Islet precursor cell (in vitro differentiated cells): ENCODE data around the gene SLC35F3.

Experiments
- DNase-seq: peaks from one replicate; pipeline ENCODE4 v3.0.0-alpha.2; 2018

Gene SLC35F3

GRCh38 chr1:234265321-234265720 is 360.8 kb downstream of the SLC35F3 start:
- DNase-seq: no peak

GRCh38 chr1:234265861-234266260 is 361.4 kb downstream of the SLC35F3 start:
- DNase-seq: no peak

GRCh38 chr1:234270093-234270492 is 365.6 kb downstream of the SLC35F3 start:
- no peak for DNase-seq

GRCh38 chr1:234270581-234271242 is 366.2 kb downstream of the SLC35F3 start:
- DNase-seq: no peak

GRCh38 chr1:234271243-234271606 is 366.7 kb downstream of the SLC35F3 start:
- DNase-seq: no peak

GRCh38 chr1:234272656-234273312 is 368.3 kb downstream of the SLC35F3 start:
- no peak for DNase-seq

GRCh38 chr1:234273981-234274380 is 369.5 kb downstream of the SLC35F3 start:
- DNase-seq: no peak

- DNase-seq: no peak
These were observed 371.8 kb downstream of the SLC35F3 start for GRCh38 chr1:234276151-234276788.

GRCh38 chr1:234277161-234277868 is 372.8 kb downstream of the SLC35F3 start:
- no peak for DNase-seq

- DNase-seq: no peak
These were observed 374.5 kb downstream of the SLC35F3 start for GRCh38 chr1:234279021-234279420.

GRCh38 chr1:234280500-234280899 is 376.0 kb downstream of the SLC35F3 start:
- no peak for DNase-seq

- no peak for DNase-seq
These were observed 377.5 kb downstream of the SLC35F3 start for GRCh38 chr1:234281826-234282489.

GRCh38 chr1:234286206-234286605 is 381.7 kb downstream of the SLC35F3 start:
- no peak for DNase-seq

- DNase-seq: no peak
These were observed 384.5 kb downstream of the SLC35F3 start for GRCh38 chr1:234288946-234289345.

GRCh38 chr1:234289538-234290305 is 385.2 kb downstream of the SLC35F3 start:
- no peak for DNase-seq

- DNase-seq: no peak
These were observed 387.5 kb downstream of the SLC35F3 start for GRCh38 chr1:234292011-234292410.

- no peak for DNase-seq
These were observed 388.1 kb downstream of the SLC35F3 start for GRCh38 chr1:234292548-234292947.

- DNase-seq: no peak
These were observed 389.8 kb downstream of the SLC35F3 start for GRCh38 chr1:234294109-234294817.

GRCh38 chr1:234295068-234295467 is 390.6 kb downstream of the SLC35F3 start:
- DNase-seq: no peak

- DNase-seq: no peak
These were observed 391.1 kb downstream of the SLC35F3 start for GRCh38 chr1:234295626-234296025.

GRCh38 chr1:234296496-234296895 is 392.0 kb downstream of the SLC35F3 start:
- no peak for DNase-seq

GRCh38 chr1:234297668-234298067 is 393.2 kb downstream of the SLC35F3 start:
- no peak for DNase-seq
